CD4-positive, alpha-beta T cell treated with Interleukin-1 beta for 1 hour (primary cell): Measurements from ENCODE around the gene SLC27A3.

Experiments
- DNase-seq, 2 donors: peaks; one replicate each; pipeline ENCODE4 v3.0.0-alpha.2; 2020 to 2022

SLC27A3 gene

GRCh38 chr1:153799566-153800465 is 24.6 kb downstream of the SLC27A3 start:
- no peak for DNase-seq

- DNase-seq = no peak
These were observed 25.3 kb downstream of the SLC27A3 start for GRCh38 chr1:153800516-153800915.

- no peak for DNase-seq
These were observed 25.9 kb downstream of the SLC27A3 start for GRCh38 chr1:153801028-153801625.

DNA sequence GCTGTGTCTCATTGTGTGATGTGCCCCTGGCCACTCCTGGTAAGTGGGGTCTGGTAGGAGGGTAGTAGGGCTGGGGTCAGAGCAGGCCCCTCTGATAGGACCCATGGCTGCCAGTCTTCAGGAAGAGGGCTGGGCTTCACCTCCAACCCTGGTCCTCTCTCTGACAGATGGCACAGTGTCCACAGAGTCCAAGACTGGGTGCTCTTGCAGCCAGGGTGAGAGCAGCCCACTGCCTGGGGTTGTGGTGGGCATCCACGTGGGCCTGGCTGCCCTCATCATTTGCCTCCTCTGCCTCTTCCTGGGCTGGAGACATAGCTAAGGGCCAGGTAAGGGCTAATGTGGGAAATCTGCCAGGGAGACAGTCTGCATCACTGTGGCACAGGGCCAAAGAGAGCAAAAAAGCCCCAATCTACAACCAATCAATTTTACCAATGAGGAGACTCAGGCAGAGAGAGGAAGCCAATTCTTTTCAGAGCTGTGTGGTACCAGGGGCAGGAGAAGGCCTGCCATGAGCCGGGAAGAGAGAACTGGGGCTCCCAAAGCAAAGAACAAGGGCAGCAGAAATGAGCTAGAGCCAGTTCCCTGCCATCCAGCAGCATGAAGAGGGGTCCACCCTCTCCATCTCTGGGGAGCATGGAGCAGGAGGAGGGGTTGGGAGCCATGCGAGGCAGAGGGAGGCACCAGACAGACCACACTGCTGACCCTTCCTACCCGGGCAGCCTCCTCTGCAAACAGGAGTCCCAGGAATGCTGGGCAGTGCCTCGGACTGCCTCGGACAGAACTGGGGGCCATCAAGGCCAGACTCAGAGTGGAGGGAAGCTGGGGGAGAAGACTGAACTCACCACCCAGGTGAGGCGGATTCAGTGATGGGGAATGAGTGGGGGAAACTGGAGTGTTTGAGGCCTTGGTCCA is 26.8 kb downstream of the SLC27A3 start:
- DNase-seq = no peak

GRCh38 chr1:153803470-153804056 is 28.4 kb downstream of the SLC27A3 start:
- no peak for DNase-seq

DNA sequence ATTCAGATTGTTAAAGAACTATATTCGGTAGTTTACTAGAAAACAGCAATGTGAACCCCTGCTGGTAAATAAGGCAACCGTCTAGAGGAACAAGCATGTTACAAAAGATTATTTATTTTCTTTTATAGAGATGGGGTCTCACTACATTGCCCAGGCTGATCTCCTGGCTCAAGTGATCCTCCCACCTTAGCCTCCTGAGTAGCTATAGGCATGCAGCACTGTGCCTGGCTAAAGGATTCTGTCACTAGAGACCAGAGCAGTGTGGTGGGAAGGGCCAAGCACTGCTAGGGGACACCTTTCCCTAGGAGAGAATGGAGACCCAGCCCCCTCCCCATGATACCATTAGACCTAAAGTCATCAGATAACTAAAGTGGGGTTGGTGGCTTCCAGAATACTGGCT is 28.9 kb downstream of the SLC27A3 start:
- DNase-seq = no peak

DNA sequence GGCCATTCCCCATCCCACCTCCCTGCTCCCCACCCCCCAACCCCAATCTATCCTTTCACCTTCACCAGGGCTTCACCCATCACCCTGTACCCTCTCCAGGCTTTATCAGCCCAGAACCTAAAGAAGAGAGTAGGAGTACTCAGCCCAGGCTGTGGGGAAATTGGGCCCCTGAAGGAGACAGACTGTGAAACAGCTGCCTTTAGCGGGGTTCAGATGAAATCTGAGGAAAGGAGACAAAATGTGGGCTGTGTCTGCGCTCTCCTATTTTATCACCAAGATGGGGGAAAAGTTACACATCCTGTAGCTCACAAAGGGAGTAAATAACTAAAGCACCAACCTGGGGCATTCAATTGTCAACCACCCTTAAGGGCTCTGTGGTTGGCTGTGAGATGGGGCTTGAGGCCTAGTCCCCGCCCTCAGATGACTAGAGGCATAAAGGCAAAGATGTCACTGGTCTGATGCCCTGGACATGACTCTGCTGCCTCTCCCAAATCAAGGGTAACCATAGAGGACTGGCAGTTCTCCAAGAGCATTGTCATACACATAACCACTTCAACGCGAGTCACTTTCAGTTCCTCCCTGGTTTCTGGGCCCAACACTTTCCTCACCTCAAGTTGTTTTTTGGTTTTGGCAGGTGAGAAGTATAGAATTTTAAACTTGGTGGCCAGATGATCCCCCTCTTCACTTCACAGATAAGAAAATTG is 30.0 kb downstream of the SLC27A3 start:
- peak; percentile 84 to 87 for DNase-seq

GRCh38 chr1:153805886-153806719 is 30.9 kb downstream of the SLC27A3 start:
- DNase-seq = no peak

GRCh38 chr1:153816283-153816889 is 41.2 kb downstream of the SLC27A3 start:
- DNase-seq = no peak

DNA sequence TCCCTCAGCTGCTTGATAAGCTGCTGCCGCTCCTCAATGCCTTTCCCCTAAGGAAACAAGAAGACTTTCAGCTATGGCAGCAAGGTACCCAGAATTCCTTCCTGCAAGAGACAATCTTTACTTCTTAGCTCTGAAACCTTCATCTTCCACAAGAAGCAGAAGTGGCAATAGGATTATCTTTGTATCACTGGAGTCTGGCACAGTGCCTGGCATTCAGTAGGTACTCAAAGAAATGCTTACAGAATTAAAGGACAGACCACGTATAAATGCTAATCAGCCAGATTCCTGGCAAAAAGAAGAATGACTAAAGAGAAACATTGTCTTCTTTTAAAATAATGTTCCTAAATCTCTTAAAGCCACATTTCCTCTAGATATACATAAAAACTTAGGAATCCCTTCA is 43.7 kb downstream of the SLC27A3 start:
- no peak for DNase-seq

DNA sequence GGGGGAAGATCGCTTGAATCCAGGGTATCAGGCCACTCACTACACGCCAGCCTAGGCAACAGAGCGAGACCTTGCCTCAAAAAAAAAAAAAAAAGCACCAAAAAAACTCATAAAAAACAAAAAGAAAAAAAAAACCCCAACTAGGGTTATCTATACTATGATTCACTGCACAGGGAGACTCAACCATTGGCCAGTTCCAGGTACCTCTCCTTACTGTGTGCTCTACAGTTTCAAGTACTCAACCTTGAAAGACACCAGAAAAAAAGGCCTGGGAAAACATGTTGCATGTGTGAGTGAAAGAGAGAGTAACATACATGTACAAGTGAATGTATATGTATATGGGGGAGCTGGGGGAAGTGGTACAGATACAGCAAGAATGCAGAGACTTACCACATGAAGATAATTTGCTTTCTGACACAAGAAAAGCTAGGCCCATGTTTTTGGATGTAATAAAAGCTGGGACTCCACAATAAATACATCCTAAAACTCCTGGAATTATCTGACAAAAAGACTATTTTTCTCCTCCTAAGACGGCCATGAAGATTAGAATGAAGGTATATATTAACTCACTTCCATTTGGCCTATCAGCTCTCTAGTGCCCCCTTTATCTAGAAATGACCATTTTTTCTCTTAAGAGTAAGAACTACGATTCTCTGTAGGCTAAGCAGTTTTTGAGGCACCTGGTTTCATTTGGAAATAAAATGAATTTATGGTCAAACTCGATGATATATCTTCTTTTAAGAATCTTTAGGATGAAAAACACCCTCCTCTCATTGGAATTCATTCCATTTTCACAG is 52.2 kb downstream of the SLC27A3 start:
- DNase-seq = no peak
